HCT116 (cell line): ENCODE data around the gene DHX16.
A peak's percentile ranks its signal among the peaks of the same experiment; 100 is the strongest.

Experiments
- EGR1 ChIP-seq: IDR thresholded peaks from 2 replicates; pipeline ENCODE4 v1.6.1; 2012; ENCODE audit warnings: low read depth
- EZH2 ChIP-seq: fragments of 200-600 bp; sonication (generic); IDR thresholded peaks from 2 replicates; pipeline ENCODE4 v1.6.1; 2017; ENCODE audit warnings: antibody characterized with exemption, mixed run types
- JUND ChIP-seq: IDR thresholded peaks from 2 replicates; pipeline ENCODE4 v1.6.1; 2012
- POLR2A ChIP-seq: IDR thresholded peaks from 2 replicates; pipeline ENCODE4 v1.7.0; 2011; ENCODE audit warnings: borderline replicate concordance; ENCODE audit not compliant: insufficient read depth, insufficient read length; ENCODE audit errors: extremely low read depth
- POLR2AphosphoS5 ChIP-seq: IDR thresholded peaks from 2 replicates; pipeline ENCODE4 v1.6.1; 2011; ENCODE audit warnings: mild to moderate bottlenecking, low read depth, low read length, moderate library complexity
- REST ChIP-seq: IDR thresholded peaks from 2 replicates; pipeline ENCODE4 v1.6.1; 2012; ENCODE audit warnings: low read depth
- SIN3A ChIP-seq: IDR thresholded peaks from 2 replicates; pipeline ENCODE4 v1.6.1; 2012; ENCODE audit warnings: low read depth
- TCF7L2 ChIP-seq: IDR thresholded peaks from 2 replicates; pipeline ENCODE4 v1.7.0; 2011; ENCODE audit warnings: borderline replicate concordance, inconsistent platforms; ENCODE audit not compliant: insufficient read depth, insufficient read length; ENCODE audit errors: extremely low read depth
- ZNF274 ChIP-seq: fragments of 200-500 bp; sonication (Bioruptor generic); IDR thresholded peaks from 2 replicates; pipeline ENCODE4 v1.6.1; 2014; ENCODE audit warnings: mild to moderate bottlenecking, low read depth, low read length, inconsistent platforms
- TF ChIP-seq, protein P1 (sequence below): IDR thresholded peaks from 2 replicates; pipeline ENCODE4 v1.6.1; 2012
- TF ChIP-seq, protein P2 (sequence below), 3 experiments: fragments of 200-600 bp in 1 of 3; sonication (generic) in 1 of 3; IDR thresholded peaks in 2 of 3; conservative IDR thresholded peaks in 1 of 3; 2 replicates each; pipeline ENCODE4 v1.5.1; 2012 to 2017; ENCODE audit warnings: low read depth in 2 of 3, low read length in 2 of 3, antibody characterized with exemption in 1 of 3, borderline replicate concordance in 1 of 3, control low read depth in 1 of 3, mild to moderate bottlenecking in 1 of 3, mixed read lengths in 1 of 3, mixed run types in 1 of 3, moderate library complexity in 1 of 3; ENCODE audit not compliant: insufficient read depth in 1 of 3

GRCh38 chr6:30685157-30686008 lies 12.6 kb upstream of the DHX16 start:
- TF ChIP-seq, protein P1, sequence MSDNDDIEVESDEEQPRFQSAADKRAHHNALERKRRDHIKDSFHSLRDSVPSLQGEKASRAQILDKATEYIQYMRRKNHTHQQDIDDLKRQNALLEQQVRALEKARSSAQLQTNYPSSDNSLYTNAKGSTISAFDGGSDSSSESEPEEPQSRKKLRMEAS, result no peak
- TF ChIP-seq, protein P2, sequence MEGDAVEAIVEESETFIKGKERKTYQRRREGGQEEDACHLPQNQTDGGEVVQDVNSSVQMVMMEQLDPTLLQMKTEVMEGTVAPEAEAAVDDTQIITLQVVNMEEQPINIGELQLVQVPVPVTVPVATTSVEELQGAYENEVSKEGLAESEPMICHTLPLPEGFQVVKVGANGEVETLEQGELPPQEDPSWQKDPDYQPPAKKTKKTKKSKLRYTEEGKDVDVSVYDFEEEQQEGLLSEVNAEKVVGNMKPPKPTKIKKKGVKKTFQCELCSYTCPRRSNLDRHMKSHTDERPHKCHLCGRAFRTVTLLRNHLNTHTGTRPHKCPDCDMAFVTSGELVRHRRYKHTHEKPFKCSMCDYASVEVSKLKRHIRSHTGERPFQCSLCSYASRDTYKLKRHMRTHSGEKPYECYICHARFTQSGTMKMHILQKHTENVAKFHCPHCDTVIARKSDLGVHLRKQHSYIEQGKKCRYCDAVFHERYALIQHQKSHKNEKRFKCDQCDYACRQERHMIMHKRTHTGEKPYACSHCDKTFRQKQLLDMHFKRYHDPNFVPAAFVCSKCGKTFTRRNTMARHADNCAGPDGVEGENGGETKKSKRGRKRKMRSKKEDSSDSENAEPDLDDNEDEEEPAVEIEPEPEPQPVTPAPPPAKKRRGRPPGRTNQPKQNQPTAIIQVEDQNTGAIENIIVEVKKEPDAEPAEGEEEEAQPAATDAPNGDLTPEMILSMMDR (IDR thresholded peaks at IDR 0.05 in 2 of 3, conservative IDR thresholded peaks at IDR 0.05 in 1 of 3; ENCODE audit: borderline replicate concordance in 1 of 3, insufficient read depth in 1 of 3, low read depth in 2 of 3, low read length in 2 of 3), result peak in 2 of 3 experiments; percentile 9 to 17; a peak in 1 of 6 replicates
- TF ChIP-seq TCF7L2 (no peak), EGR1 (no peak), POLR2A (no peak), JUND (no peak), REST (no peak), POLR2AphosphoS5 (no peak), ZNF274 (no peak), SIN3A (no peak), EZH2 (no peak)
